Neural crest cell (in vitro differentiated cells): ENCODE results near the gene POU2AF2. TPM values are rescaled to one million over a fixed set of nuclear protein-coding genes. Genes with fewer than 3 reads are reported as not detected.

Experiments used
- DNase-seq: peaks from one replicate; pipeline ENCODE4 v3.0.0; 2021; ENCODE audit warnings: low read depth, mixed read lengths, low spot score
- H3K27ac Mint-ChIP-seq: one replicate; pipeline ENCODE4 v1.8.0; 2021; ENCODE audit warnings: mild to moderate bottlenecking, mixed read lengths; ENCODE audit not compliant: unreplicated experiment
- H3K27me3 Mint-ChIP-seq: 2 replicates; pipeline ENCODE4 v1.8.0; 2021; ENCODE audit warnings: low read depth, mild to moderate bottlenecking, mixed read lengths
- H3K36me3 Mint-ChIP-seq: 2 replicates; pipeline ENCODE4 v1.8.0; 2021; ENCODE audit warnings: low read depth, mild to moderate bottlenecking, mixed read lengths
- H3K4me1 Mint-ChIP-seq: 2 replicates; pipeline ENCODE4 v1.8.0; 2021; ENCODE audit warnings: mixed read lengths
- H3K4me3 Mint-ChIP-seq: one replicate; pipeline ENCODE4 v1.8.0; 2021; ENCODE audit warnings: mild to moderate bottlenecking, mixed read lengths
- H3K9me3 Mint-ChIP-seq: 2 replicates; pipeline ENCODE4 v1.8.0; 2021; ENCODE audit warnings: mixed read lengths
- long read RNA-seq: library from polyadenylated mRNA; unstranded; transcript quantifications from one replicate; pipeline ENCODE4 v2.0.0, GENCODE V29; 2020
- total RNA-seq: library from RNA; stranded (reverse); gene quantifications from 2 replicates; pipeline ENCODE4 v1.2.1, GENCODE V29; 2021
- TF ChIP-seq, protein P1 (sequence below): fragments of 200-600 bp; sonication (generic); conservative IDR thresholded peaks from 2 replicates; pipeline ENCODE4 v1.5.0; 2021; ENCODE audit warnings: antibody characterized with exemption, mild to moderate bottlenecking

Gene POU2AF2
- total RNA-seq: not detected in 2 replicates
- long read RNA-seq: 0 reads

DNA sequence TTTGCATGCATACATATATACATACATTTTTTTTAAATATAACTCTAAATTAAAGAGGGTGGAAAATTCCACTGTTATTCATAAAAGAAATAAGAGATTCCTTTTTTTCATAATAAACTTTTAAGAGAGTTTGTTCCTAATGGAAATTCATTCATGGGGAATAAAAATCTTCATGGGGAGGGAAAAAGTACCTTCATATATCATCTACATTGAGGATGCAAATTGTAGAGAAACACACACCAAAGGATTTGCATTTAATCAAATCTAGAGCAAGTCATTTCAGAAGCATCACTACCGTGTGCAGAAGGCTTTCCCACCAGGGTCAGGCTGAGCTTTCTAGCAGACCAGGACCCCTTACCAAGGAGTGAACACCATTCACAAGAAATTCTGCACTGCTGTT is at the start of gene POU2AF2:
Gene POU2AF2, plus strand, starts transcription at position 301 of the 400 bp plus-strand sequence. CDS start 129 bp downstream, outside the sequence.
- no peaks in the 10 kb centered on the region for H3K4me1 Mint-ChIP-seq
- no peaks in the 10 kb centered on the region for H3K36me3 Mint-ChIP-seq

GRCh38 chr11:111200010-111200534 is 45.5 kb upstream of the POU2AF2 start:
- no peak overlapping the region for H3K4me3 Mint-ChIP-seq
- no peaks in the 10 kb centered on the region for H3K9me3 Mint-ChIP-seq
- no peak for DNase-seq
- no peaks in the 10 kb centered on the region for H3K4me1 Mint-ChIP-seq
- no peaks in the 10 kb centered on the region for H3K27me3 Mint-ChIP-seq
- H3K27ac Mint-ChIP-seq: no peak overlapping the region
- TF ChIP-seq, protein P1, sequence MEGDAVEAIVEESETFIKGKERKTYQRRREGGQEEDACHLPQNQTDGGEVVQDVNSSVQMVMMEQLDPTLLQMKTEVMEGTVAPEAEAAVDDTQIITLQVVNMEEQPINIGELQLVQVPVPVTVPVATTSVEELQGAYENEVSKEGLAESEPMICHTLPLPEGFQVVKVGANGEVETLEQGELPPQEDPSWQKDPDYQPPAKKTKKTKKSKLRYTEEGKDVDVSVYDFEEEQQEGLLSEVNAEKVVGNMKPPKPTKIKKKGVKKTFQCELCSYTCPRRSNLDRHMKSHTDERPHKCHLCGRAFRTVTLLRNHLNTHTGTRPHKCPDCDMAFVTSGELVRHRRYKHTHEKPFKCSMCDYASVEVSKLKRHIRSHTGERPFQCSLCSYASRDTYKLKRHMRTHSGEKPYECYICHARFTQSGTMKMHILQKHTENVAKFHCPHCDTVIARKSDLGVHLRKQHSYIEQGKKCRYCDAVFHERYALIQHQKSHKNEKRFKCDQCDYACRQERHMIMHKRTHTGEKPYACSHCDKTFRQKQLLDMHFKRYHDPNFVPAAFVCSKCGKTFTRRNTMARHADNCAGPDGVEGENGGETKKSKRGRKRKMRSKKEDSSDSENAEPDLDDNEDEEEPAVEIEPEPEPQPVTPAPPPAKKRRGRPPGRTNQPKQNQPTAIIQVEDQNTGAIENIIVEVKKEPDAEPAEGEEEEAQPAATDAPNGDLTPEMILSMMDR: no peak
- no peaks in the 10 kb centered on the region for H3K36me3 Mint-ChIP-seq

More for the DNA sequence above, at the start of gene POU2AF2:
- H3K27me3 Mint-ChIP-seq: peaks cover 37% of the 10 kb centered on the region
- no peaks in the 10 kb centered on the region for H3K9me3 Mint-ChIP-seq
- TF ChIP-seq, protein P1: no peak
- no peak within 1 kb of the TSS for H3K27ac Mint-ChIP-seq
- no peak within 1 kb of the TSS for H3K4me3 Mint-ChIP-seq
- DNase-seq: no peak

DNA sequence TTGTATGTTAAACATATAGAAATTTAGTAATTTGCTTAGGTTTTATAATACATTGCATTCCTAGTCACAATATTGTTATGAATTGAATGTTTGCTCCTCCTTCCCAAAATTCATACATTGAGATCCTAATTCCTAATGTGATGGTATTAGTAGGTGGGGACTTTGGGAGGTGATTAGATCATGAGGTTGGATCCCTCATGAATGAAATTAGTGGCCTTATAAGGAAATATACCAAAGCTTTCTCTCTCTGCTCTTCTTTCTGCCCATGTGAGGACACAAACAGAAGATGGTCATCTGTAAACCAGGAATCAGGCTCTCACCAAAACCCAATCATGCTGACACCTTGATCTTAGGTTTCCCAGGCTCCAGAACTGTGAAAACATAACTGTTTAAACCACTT is 41.3 kb upstream of the POU2AF2 start:
- no peaks in the 10 kb centered on the region for H3K9me3 Mint-ChIP-seq
- H3K27me3 Mint-ChIP-seq: no peaks in the 10 kb centered on the region
- no peak overlapping the region for H3K4me3 Mint-ChIP-seq
- no peak for DNase-seq
- no peak overlapping the region for H3K27ac Mint-ChIP-seq
- TF ChIP-seq, protein P1: no peak
- H3K36me3 Mint-ChIP-seq: no peaks in the 10 kb centered on the region
- no peaks in the 10 kb centered on the region for H3K4me1 Mint-ChIP-seq

DNA sequence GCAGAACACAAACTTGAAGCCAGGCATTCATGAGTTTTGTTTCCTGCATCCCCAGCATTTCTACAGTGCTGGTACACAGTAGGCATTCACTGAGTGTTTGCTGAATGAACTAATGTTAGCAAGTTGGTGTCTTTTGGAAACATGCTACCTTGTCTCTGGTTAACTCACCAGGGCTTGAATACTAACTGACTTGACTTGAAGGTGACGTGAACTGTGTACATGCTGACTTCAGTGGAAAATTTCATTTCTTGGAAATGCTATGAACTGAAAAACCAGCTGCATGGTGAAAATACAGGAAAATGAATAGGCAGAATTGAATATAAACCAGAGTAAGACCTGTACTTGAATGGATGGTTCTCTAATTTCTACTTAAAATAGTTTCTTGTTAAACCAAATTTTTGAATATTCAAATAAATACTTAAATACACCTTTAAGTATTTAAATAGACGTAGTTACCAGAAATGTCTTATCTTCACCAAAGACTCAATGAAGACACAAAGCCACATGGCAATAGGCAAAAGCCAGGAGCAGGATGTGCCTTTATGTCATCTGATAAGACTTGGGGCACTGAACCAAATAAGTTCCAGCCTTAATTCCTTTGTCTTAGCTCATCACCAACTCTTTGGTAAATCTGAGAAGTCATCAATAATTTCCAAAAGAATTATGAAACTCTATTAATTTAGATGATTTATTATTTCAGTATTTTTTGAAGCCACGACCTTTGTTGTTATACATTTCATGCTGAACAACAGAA is 39.7 kb upstream of the POU2AF2 start:
- no peaks in the 10 kb centered on the region for H3K4me1 Mint-ChIP-seq
- no peak overlapping the region for H3K4me3 Mint-ChIP-seq
- no peak overlapping the region for H3K27ac Mint-ChIP-seq
- H3K27me3 Mint-ChIP-seq: no peaks in the 10 kb centered on the region
- H3K9me3 Mint-ChIP-seq: no peaks in the 10 kb centered on the region
- TF ChIP-seq, protein P1: no peak
- no peaks in the 10 kb centered on the region for H3K36me3 Mint-ChIP-seq
- no peak for DNase-seq

DNA sequence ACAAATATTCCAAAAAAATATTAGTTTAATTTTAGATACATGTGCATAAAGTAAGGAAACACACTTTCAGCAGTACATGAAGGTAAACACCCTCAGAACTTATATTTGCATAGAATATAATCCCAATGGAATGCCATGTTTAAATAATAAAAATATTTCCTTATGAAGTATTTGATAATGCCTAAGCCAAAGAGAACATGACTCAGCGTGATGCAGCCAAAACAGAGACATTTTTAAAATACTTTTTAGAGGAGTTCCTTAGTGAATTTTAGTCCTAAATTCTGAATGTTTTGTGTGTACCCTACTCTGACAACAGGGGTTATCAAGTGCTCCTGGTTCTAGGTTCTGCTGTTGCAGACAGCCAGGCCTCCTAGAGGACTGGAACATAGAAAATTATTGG is 39.1 kb upstream of the POU2AF2 start:
- H3K27me3 Mint-ChIP-seq: no peaks in the 10 kb centered on the region
- no peak for DNase-seq
- H3K36me3 Mint-ChIP-seq: no peaks in the 10 kb centered on the region
- no peak overlapping the region for H3K4me3 Mint-ChIP-seq
- TF ChIP-seq, protein P1: no peak
- no peaks in the 10 kb centered on the region for H3K9me3 Mint-ChIP-seq
- H3K27ac Mint-ChIP-seq: no peak overlapping the region
- H3K4me1 Mint-ChIP-seq: no peaks in the 10 kb centered on the region
